Stimulated activated CD4-positive, alpha-beta T cell treated with anti-CD3 and anti-CD28 coated beads, Interleukin-15, amount 100 ng/mL, for 1 hour (primary cell): ENCODE measurements around the gene SMAD7.

Experiments
- DNase-seq, 2 donors: peaks; one replicate each; pipeline ENCODE4 v3.0.0-alpha.2; 2020; ENCODE audit warnings: low read depth in 1 of 2, low spot score in 1 of 2

SMAD7 gene

GRCh38 chr18:48947560-48947959, 3.2 kb downstream of the SMAD7 start:
- DNase-seq: no peak

GRCh38 chr18:48947092-48947491, 3.7 kb downstream of the SMAD7 start:
- DNase-seq: no peak

- no peak for DNase-seq
These were observed 4.4 kb downstream of the SMAD7 start for GRCh38 chr18:48946329-48946835.

GRCh38 chr18:48945953-48946217, 4.9 kb downstream of the SMAD7 start:
- no peak for DNase-seq

GRCh38 chr18:48944634-48945033, 6.1 kb downstream of the SMAD7 start:
- no peak for DNase-seq

- no peak for DNase-seq
These were observed 6.8 kb downstream of the SMAD7 start for GRCh38 chr18:48943736-48944527.

GRCh38 chr18:48943333-48943732, 7.4 kb downstream of the SMAD7 start:
- DNase-seq: no peak

- DNase-seq: no peak
These were observed 8.1 kb downstream of the SMAD7 start for GRCh38 chr18:48942554-48943261.

GRCh38 chr18:48942086-48942485, 8.7 kb downstream of the SMAD7 start:
- DNase-seq: no peak

- DNase-seq: no peak
These were observed 9.1 kb downstream of the SMAD7 start for GRCh38 chr18:48941672-48942071.

- peak; percentile 33 to 70 for DNase-seq
These were observed 9.7 kb downstream of the SMAD7 start for GRCh38 chr18:48940854-48941611.

- no peak for DNase-seq
These were observed 11.3 kb downstream of the SMAD7 start for GRCh38 chr18:48939205-48940097.

GRCh38 chr18:48938827-48939204, 11.9 kb downstream of the SMAD7 start:
- DNase-seq: no peak

GRCh38 chr18:48937869-48938750, 12.7 kb downstream of the SMAD7 start:
- DNase-seq: no peak

GRCh38 chr18:48935433-48935774, 15.4 kb downstream of the SMAD7 start:
- DNase-seq: no peak

- no peak for DNase-seq
These were observed 15.9 kb downstream of the SMAD7 start for GRCh38 chr18:48934723-48935432.

GRCh38 chr18:48934415-48934722, 16.4 kb downstream of the SMAD7 start:
- no peak for DNase-seq

- no peak for DNase-seq
These were observed 17.0 kb downstream of the SMAD7 start for GRCh38 chr18:48933578-48934414.
